RWPE2 (cell line): Measurements from ENCODE around the gene THRB.

Experiments
- ATAC-seq: fragments of 200-7000 bp; cut with Tn5 transposase; 3 replicates; pipeline ENCODE4 v1.9.1; 2021; ENCODE audit warnings: low read depth
- DNase-seq: peaks from one replicate; pipeline ENCODE4 v3.0.0-alpha.2; 2020; ENCODE audit warnings: low spot score
- H3K27ac ChIP-seq: fragments of 450-650 bp; 2 replicates; pipeline ENCODE4 v1.5.1; 2017; ENCODE audit warnings: mild to moderate bottlenecking; ENCODE audit not compliant: poor library complexity, severe bottlenecking
- H3K27me3 ChIP-seq: fragments of 250-450 bp; sonication (Bioruptor Pico); 2 replicates; pipeline ENCODE4 v1.5.1; 2021; ENCODE audit warnings: mild to moderate bottlenecking, moderate library complexity; ENCODE audit not compliant: insufficient read depth, poor library complexity, severe bottlenecking
- H3K36me3 ChIP-seq: fragments of 250-450 bp; sonication (Bioruptor Pico); 2 replicates; pipeline ENCODE4 v1.5.1; 2020; ENCODE audit warnings: low read depth, mild to moderate bottlenecking, moderate library complexity
- H3K4me1 ChIP-seq: fragments of 250-450 bp; sonication (Bioruptor Pico); 2 replicates; pipeline ENCODE4 v1.5.1; 2021; ENCODE audit warnings: mild to moderate bottlenecking, moderate library complexity; ENCODE audit not compliant: insufficient read depth, poor library complexity, severe bottlenecking
- H3K4me3 ChIP-seq: fragments of 250-450 bp; sonication (Bioruptor Pico); 2 replicates; pipeline ENCODE4 v1.5.1; 2021; ENCODE audit warnings: mild to moderate bottlenecking, moderate library complexity; ENCODE audit not compliant: severe bottlenecking
- H3K9me3 ChIP-seq: fragments of 250-450 bp; sonication (Bioruptor Pico); 2 replicates; pipeline ENCODE4 v1.5.1; 2021; ENCODE audit warnings: mild to moderate bottlenecking, moderate library complexity; ENCODE audit not compliant: severe bottlenecking
- CTCF ChIP-seq: fragments of 450-650 bp; IDR thresholded peaks from one replicate; pipeline ENCODE4 v1.5.1; 2017; ENCODE audit warnings: mild to moderate bottlenecking, moderate library complexity; ENCODE audit not compliant: poor library complexity, severe bottlenecking

The THRB gene

GRCh38 chr3:24485511-24485910, 9.1 kb downstream of the THRB start:
- Histone ChIP-seq H3K27ac (no peak overlapping the region), H3K27me3 (no peaks in the 10 kb centered on the region), H3K36me3 (no peaks in the 10 kb centered on the region), H3K4me1 (peaks cover 23% of the 10 kb centered on the region), H3K4me3 (no peak overlapping the region), H3K9me3 (no peaks in the 10 kb centered on the region)
- no peak for TF ChIP-seq CTCF
- ATAC-seq (peak; percentile 54), DNase-seq (no peak)

- Histone ChIP-seq H3K4me3 (no peak overlapping the region), H3K36me3 (no peaks in the 10 kb centered on the region), H3K9me3 (no peaks in the 10 kb centered on the region), H3K27ac (no peak overlapping the region), H3K27me3 (no peaks in the 10 kb centered on the region), H3K4me1 (peaks cover 11% of the 10 kb centered on the region)
- DNase-seq = no peak
- no peak for ATAC-seq
- no peak for TF ChIP-seq CTCF
Observed at GRCh38 chr3:24483873-24484272, 10.8 kb downstream of the THRB start.

- ATAC-seq (no peak), DNase-seq (no peak)
- Histone ChIP-seq H3K27me3 (no peaks in the 10 kb centered on the region), H3K27ac (no peak overlapping the region), H3K4me1 (peaks cover under 1% of the 10 kb centered on the region), H3K9me3 (no peaks in the 10 kb centered on the region), H3K36me3 (no peaks in the 10 kb centered on the region), H3K4me3 (no peak overlapping the region)
- no peak for TF ChIP-seq CTCF
Observed at GRCh38 chr3:24482096-24482705, 12.4 kb downstream of the THRB start.

DNA sequence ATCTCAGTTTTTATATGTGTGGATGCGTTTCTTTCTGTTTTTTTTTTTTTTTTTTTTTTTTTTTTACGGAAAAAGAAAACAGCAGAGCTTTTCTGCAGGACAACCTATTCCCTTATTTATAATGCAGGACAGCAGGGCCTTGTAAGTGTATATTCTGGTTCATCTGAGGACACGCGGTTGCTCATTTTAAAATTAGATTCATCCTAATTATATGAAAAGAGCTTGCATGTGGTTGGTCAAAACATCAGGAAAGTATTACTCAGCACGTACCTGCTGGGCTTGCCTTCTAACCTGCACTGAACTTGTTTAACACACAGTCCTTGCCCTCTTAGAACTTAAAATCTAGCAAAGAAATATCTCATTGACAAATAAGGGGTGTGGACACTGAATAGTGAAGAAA, 13.5 kb downstream of the THRB start:
- peaks cover 5% of the 10 kb centered on the region for H3K4me1 ChIP-seq

More for the DNA sequence above, 13.5 kb downstream of the THRB start:
- no peak for DNase-seq
- Histone ChIP-seq H3K9me3 (no peaks in the 10 kb centered on the region), H3K27ac (no peak overlapping the region), H3K27me3 (no peaks in the 10 kb centered on the region), H3K36me3 (no peaks in the 10 kb centered on the region), H3K4me3 (no peak overlapping the region)
- ATAC-seq = no peak
- TF ChIP-seq CTCF = no peak
